Measurements from ENCODE around the gene CDH22. TPM values are rescaled to one million over a fixed set of nuclear protein-coding genes. Genes with fewer than 3 reads are reported as not detected.

The CDH22 gene
- total RNA-seq, 6 experiments from 2014 or later = not detected

GRCh38 chr20:46265539-46265938 lies 42.8 kb downstream of the CDH22 start:
- Histone ChIP-seq H3K9me3 (no peaks in the 10 kb centered on the region), H3K27ac (no peak overlapping the region), H3K4me3 (no peak overlapping the region), H3K4me1 (peaks cover 0 to 4% (median 0%) of the 10 kb centered on the region in 4 donors), H3K27me3 (no peaks in the 10 kb centered on the region), H3K36me3 (no peaks in the 10 kb centered on the region)
- intact Hi-C loops (cut with DNase I) = no loop called here
- TF ChIP-seq CTCF (IDR thresholded peaks at IDR 0.05) (no peak), POLR2A (IDR thresholded peaks at IDR 0.05) (no peak)
- WGBS (ENCODE audit: insufficient coverage, low coverage, low lambda C conversion rate, missing lambda C conversion rate) = 48% methylated on average over 2 of the region's 2 CpGs
- ATAC-seq = no peak
- DNase-seq = no peak

GRCh38 chr20:46264391-46265266 lies 43.7 kb downstream of the CDH22 start:
- no peaks in the 10 kb centered on the region for H3K9me3 ChIP-seq
- no peaks in the 10 kb centered on the region for H3K27me3 ChIP-seq
- H3K4me3 ChIP-seq = no peak overlapping the region
- no peak overlapping the region for H3K27ac ChIP-seq
- peaks cover 0 to 4% (median 0%) of the 10 kb centered on the region in 4 donors for H3K4me1 ChIP-seq
- DNase-seq (no peak), ATAC-seq (no peak)
- intact Hi-C loops (cut with DNase I) = no loop called here
- no peaks in the 10 kb centered on the region for H3K36me3 ChIP-seq
- 49% methylated on average over 12 of the region's 26 CpGs for WGBS (ENCODE audit: insufficient coverage, low coverage, low lambda C conversion rate, missing lambda C conversion rate)
- TF ChIP-seq POLR2A (IDR thresholded peaks at IDR 0.05) (no peak), CTCF (IDR thresholded peaks at IDR 0.05) (no peak)

GRCh38 chr20:46261456-46262253 lies 46.6 kb downstream of the CDH22 start:
- Histone ChIP-seq H3K9me3 (no peaks in the 10 kb centered on the region), H3K4me1 (peaks cover 0 to 4% (median 0%) of the 10 kb centered on the region in 4 donors), H3K27me3 (no peaks in the 10 kb centered on the region), H3K4me3 (no peak overlapping the region), H3K36me3 (no peaks in the 10 kb centered on the region), H3K27ac (no peak overlapping the region)
- WGBS (ENCODE audit: insufficient coverage, low coverage, low lambda C conversion rate, missing lambda C conversion rate) = 63% methylated on average over 5 of the region's 12 CpGs
- intact Hi-C loops (cut with DNase I) = no loop called here
- no peak for DNase-seq
- TF ChIP-seq CTCF (IDR thresholded peaks at IDR 0.05) (no peak), POLR2A (IDR thresholded peaks at IDR 0.05) (no peak)
- ATAC-seq = no peak

- 86% methylated on average over 1 of the region's 1 CpG for WGBS (ENCODE audit: insufficient coverage, low coverage, low lambda C conversion rate, missing lambda C conversion rate)
- DNase-seq = no peak
- peaks cover 0 to 4% (median 0%) of the 10 kb centered on the region in 4 donors for H3K4me1 ChIP-seq
- TF ChIP-seq CTCF (IDR thresholded peaks at IDR 0.05) = no peak
- TF ChIP-seq POLR2A (IDR thresholded peaks at IDR 0.05) = no peak
- H3K27ac ChIP-seq = no peak overlapping the region
- no peak for ATAC-seq
- H3K36me3 ChIP-seq = no peaks in the 10 kb centered on the region
- intact Hi-C loops (cut with DNase I) = no loop called here
- no peak overlapping the region for H3K4me3 ChIP-seq
- H3K9me3 ChIP-seq = no peaks in the 10 kb centered on the region
- no peaks in the 10 kb centered on the region for H3K27me3 ChIP-seq
Measured at GRCh38 chr20:46260936-46261454, 47.3 kb downstream of the CDH22 start.

Measured in right lobe of liver (tissue), 6 donors.